Islet of Langerhans (tissue), 1 donor: ENCODE results near the gene MOCS3.

Experiments
- FAIRE-seq: peaks from one replicate; lab custom pipeline; 2011; peaks lifted over from hg19 to GRCh38; lab: Jason Lieb, UNC

MOCS3 gene

GRCh38 chr20:50983321-50983720 is 24.7 kb downstream of the MOCS3 start:
- FAIRE-seq, result no peak

- FAIRE-seq, result no peak
These were observed 29.0 kb downstream of the MOCS3 start for GRCh38 chr20:50987493-50988210.

GRCh38 chr20:50991076-50991475 is 32.5 kb downstream of the MOCS3 start:
- FAIRE-seq, result no peak

GRCh38 chr20:50992336-50992732 is 33.7 kb downstream of the MOCS3 start:
- FAIRE-seq, result no peak

- FAIRE-seq, result no peak
These were observed 34.3 kb downstream of the MOCS3 start for GRCh38 chr20:50992733-50993457.

- FAIRE-seq, result no peak
These were observed 35.3 kb downstream of the MOCS3 start for GRCh38 chr20:50993876-50994275.

- FAIRE-seq, result no peak
These were observed 36.9 kb downstream of the MOCS3 start for GRCh38 chr20:50995506-50995905.

GRCh38 chr20:50996901-50997865 is 38.6 kb downstream of the MOCS3 start:
- FAIRE-seq, result no peak

GRCh38 chr20:50999355-50999754 is 40.7 kb downstream of the MOCS3 start:
- FAIRE-seq, result no peak

GRCh38 chr20:51001430-51002265 is 43.0 kb downstream of the MOCS3 start:
- no peak for FAIRE-seq

- FAIRE-seq, result no peak
These were observed 44.0 kb downstream of the MOCS3 start for GRCh38 chr20:51002633-51003032.

- no peak for FAIRE-seq
These were observed 45.1 kb downstream of the MOCS3 start for GRCh38 chr20:51003753-51004152.

- no peak for FAIRE-seq
These were observed 45.7 kb downstream of the MOCS3 start for GRCh38 chr20:51004305-51004727.

GRCh38 chr20:51004781-51005180 is 46.2 kb downstream of the MOCS3 start:
- FAIRE-seq, result no peak

GRCh38 chr20:51005214-51005613 is 46.6 kb downstream of the MOCS3 start:
- FAIRE-seq, result no peak

- FAIRE-seq, result no peak
These were observed 50.1 kb downstream of the MOCS3 start for GRCh38 chr20:51008718-51009117.

GRCh38 chr20:51009303-51010042 is 50.9 kb downstream of the MOCS3 start:
- FAIRE-seq, result no peak

GRCh38 chr20:51010043-51010365 is 51.4 kb downstream of the MOCS3 start:
- no peak for FAIRE-seq

- no peak for FAIRE-seq
These were observed 52.3 kb downstream of the MOCS3 start for GRCh38 chr20:51010932-51011331.

- FAIRE-seq, result no peak
These were observed 52.9 kb downstream of the MOCS3 start for GRCh38 chr20:51011479-51011878.

- no peak for FAIRE-seq
These were observed 53.7 kb downstream of the MOCS3 start for GRCh38 chr20:51012357-51012756.
